ENCODE results near the gene RBM20. TPM values are rescaled to one million over a fixed set of nuclear protein-coding genes. Genes with fewer than 3 reads are reported as not detected.

RBM20 gene
- total and polyA plus RNA-seq, 2 of the 4 experiments (the other 2 are of a cell fraction), result under 0.01 to 0.15 TPM

DNA sequence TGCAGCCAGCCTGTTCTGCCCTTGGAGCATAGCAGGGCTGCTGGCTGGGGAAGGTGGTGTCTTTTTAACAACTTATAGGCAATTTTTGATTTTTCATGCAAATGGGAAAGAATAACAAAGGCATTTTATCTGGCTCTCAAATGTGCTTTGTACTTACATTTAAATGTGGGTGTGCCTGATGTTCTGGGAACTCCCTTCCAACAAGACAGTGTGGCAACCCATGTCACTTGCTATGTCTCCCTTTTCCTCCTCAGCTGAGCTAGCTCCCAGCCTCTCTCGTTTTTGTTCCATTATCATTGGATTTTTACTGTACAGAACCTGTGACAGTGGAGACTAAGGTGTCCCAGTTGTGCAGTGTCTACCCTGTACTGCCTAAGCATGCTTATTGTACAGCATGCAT is 134.1 kb downstream of the RBM20 start:
- H3K9me1 ChIP-seq (ENCODE audit: insufficient read depth, low read length), result no peaks in the 10 kb centered on the region
- POLR2A ChIA-PET (ENCODE audit: unreplicated experiment), result interaction anchor here (0.5 kb wide), 1 partner anchor 29 kb away, joined by 3 read pairs; no protein-coding TSS in a partner anchor
- H3K27ac ChIP-seq (ENCODE audit: insufficient read depth, low read length), result no peak overlapping the region
- H2BK120ac ChIP-seq (ENCODE audit: low read depth, low read length), result no peak overlapping the region
- H3K27me3 ChIP-seq (ENCODE audit: control insufficient read depth, insufficient read depth, low read length), result peaks cover 21% of the 10 kb centered on the region
- H2BK5ac ChIP-seq (ENCODE audit: low read depth, low read length, poor library complexity, severe bottlenecking), result no peak overlapping the region
- no peaks in the 10 kb centered on the region for H3K36me3 ChIP-seq (ENCODE audit: control insufficient read depth, insufficient read depth, low read length)
- H3K4me3 ChIP-seq (ENCODE audit: insufficient read depth, low read depth, low read length), result no peak overlapping the region
- no peak overlapping the region for H3K56ac ChIP-seq (ENCODE audit: extremely low read depth, insufficient read depth, low read length)
- H3K9ac ChIP-seq (ENCODE audit: low read depth, low read length), result no peak overlapping the region
- intact Hi-C loops (cut with micrococcal nuclease), result no loop called here
- no peaks in the 10 kb centered on the region for H4K20me1 ChIP-seq (ENCODE audit: insufficient read depth, low read length)
- dilution Hi-C loops (cut with HindIII; ENCODE audit: low sequenced_read_pairs, unreplicated experiment), result no loop called here
- no peak overlapping the region for H2AK9ac ChIP-seq (replicated peaks; ENCODE audit: low read depth, low read length, poor library complexity)
- no peak overlapping the region for H2AK5ac ChIP-seq (ENCODE audit: low read depth, low read length)
- no peak overlapping the region for H2BK20ac ChIP-seq (ENCODE audit: low read depth, low read length)
- whole genome bisulfite sequencing, 2 experiments (ENCODE audit: extremely low coverage in 2 of 2, insufficient read length in 1 of 2), result no CpG with 5 or more reads among the region's 1 CpG
- no peak overlapping the region for H4K8ac ChIP-seq (ENCODE audit: low read depth in 2 of 2, low read length in 2 of 2)
- no peak overlapping the region for H3K18ac ChIP-seq (ENCODE audit: low read depth, low read length)
- H2BK15ac ChIP-seq (ENCODE audit: low read depth, low read length), result no peak overlapping the region
- no peak overlapping the region for H4K91ac ChIP-seq (ENCODE audit: insufficient read depth, low read depth, low read length)
- TF ChIP-seq CEBPB (IDR thresholded peaks at IDR 0.05; ENCODE audit: low read depth, low read length) (no peak), SMC3 (IDR thresholded peaks at IDR 0.05; ENCODE audit: low read depth, low read length) (no peak), BHLHE40 (IDR thresholded peaks at IDR 0.05; ENCODE audit: low read depth, low read length) (no peak), RAD21 (IDR thresholded peaks at IDR 0.05; ENCODE audit: low read length) (no peak), FOS (IDR thresholded peaks at IDR 0.05; ENCODE audit: low read depth, low read length) (no peak), ELK1 (IDR thresholded peaks at IDR 0.05; ENCODE audit: borderline replicate concordance, low read depth, low read length) (no peak), MXI1 (IDR thresholded peaks at IDR 0.05; ENCODE audit: borderline replicate concordance, low read depth, low read length) (no peak), RCOR1 (IDR thresholded peaks at IDR 0.05; ENCODE audit: insufficient replicate concordance, low read length) (no peak)
- TF ChIP-seq, protein P1, sequence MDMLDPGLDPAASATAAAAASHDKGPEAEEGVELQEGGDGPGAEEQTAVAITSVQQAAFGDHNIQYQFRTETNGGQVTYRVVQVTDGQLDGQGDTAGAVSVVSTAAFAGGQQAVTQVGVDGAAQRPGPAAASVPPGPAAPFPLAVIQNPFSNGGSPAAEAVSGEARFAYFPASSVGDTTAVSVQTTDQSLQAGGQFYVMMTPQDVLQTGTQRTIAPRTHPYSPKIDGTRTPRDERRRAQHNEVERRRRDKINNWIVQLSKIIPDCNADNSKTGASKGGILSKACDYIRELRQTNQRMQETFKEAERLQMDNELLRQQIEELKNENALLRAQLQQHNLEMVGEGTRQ (IDR thresholded peaks at IDR 0.05; ENCODE audit: low read depth, low read length), result no peak
- H3K79me1 ChIP-seq (ENCODE audit: low read depth in 1 of 2, low read length in 2 of 2), result no peaks in the 10 kb centered on the region
- no peak overlapping the region for H2AFZ ChIP-seq (replicated peaks; ENCODE audit: low read length, poor library complexity)
- CTCF ChIA-PET, result no interaction called here
- no peak overlapping the region for H3K4me2 ChIP-seq (ENCODE audit: low read depth, low read length)
- no peaks in the 10 kb centered on the region for H3K9me3 ChIP-seq (ENCODE audit: control insufficient read depth, insufficient read depth, low read length)
- no peaks in the 10 kb centered on the region for H3K4me1 ChIP-seq (ENCODE audit: control insufficient read depth, insufficient read depth, low read length)
- BruUV-seq (replicated peaks), result no TSS peak
- H3K4ac ChIP-seq (ENCODE audit: low read depth, low read length), result no peak overlapping the region
- no peak for ATAC-seq (ENCODE audit: low read depth)
- no peak overlapping the region for H4K5ac ChIP-seq (ENCODE audit: low read depth, low read length)
- DNase-seq, result no peak
- H3K14ac ChIP-seq (replicated peaks; ENCODE audit: low read depth, low read length), result no peak overlapping the region
- no peak overlapping the region for H3K23ac ChIP-seq (ENCODE audit: low read depth, low read length)
- in situ Hi-C loops (cut with MboI; ENCODE audit: low sequenced_read_pairs), result no loop called here
